ENCODE results near the gene ALKBH6. TPM values are rescaled to one million over a fixed set of nuclear protein-coding genes. Genes with fewer than 3 reads are reported as not detected.
"Not testable (repeated sequence)": the region's sequence is repeated elsewhere in the genome, so short reads cannot be mapped to it uniquely, and the experiment has no call there.

Gene ALKBH6
- total and polyA plus RNA-seq, 12 donors: 7.9 to 18.9 (median 10.4) TPM

GRCh38 chr19:36047835-36048234 is 33.8 kb upstream of the ALKBH6 start:
- H3K27ac ChIP-seq: no peak overlapping the region

DNA sequence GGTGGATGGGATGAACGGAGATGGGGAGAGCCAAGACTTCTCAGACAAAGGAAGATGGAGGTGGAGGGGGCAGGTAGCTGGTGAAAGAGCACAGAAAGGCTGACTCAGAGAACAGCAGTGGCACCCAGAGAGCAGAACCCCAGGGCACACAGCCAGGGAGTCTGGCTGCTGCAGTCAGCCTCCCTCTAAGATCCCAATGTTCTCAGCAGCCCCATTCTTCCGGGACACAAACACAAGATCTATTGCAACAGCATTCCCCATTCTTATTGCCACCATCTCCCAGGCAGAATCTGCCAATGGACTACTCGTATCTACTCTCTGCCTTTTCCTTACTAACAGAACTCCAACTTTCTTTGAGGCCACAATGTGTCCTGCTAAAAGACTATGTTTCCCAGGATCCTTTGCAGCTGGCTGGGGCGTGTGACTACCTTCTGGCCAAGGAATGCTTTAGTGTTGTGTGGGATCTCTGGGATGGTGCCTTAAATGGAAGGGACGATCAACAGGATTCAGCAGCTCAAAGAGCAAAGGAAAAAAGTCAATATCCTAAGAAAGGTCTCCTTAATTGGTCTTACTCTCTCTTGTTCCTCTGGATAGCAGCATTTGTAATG is 32.5 kb upstream of the ALKBH6 start:
- H3K4me3 ChIP-seq: no peak overlapping the region
- H3K4me1 ChIP-seq: peaks cover 0 to 9% (median 0%) of the 10 kb centered on the region in 9 donors
- TF ChIP-seq, protein P1, sequence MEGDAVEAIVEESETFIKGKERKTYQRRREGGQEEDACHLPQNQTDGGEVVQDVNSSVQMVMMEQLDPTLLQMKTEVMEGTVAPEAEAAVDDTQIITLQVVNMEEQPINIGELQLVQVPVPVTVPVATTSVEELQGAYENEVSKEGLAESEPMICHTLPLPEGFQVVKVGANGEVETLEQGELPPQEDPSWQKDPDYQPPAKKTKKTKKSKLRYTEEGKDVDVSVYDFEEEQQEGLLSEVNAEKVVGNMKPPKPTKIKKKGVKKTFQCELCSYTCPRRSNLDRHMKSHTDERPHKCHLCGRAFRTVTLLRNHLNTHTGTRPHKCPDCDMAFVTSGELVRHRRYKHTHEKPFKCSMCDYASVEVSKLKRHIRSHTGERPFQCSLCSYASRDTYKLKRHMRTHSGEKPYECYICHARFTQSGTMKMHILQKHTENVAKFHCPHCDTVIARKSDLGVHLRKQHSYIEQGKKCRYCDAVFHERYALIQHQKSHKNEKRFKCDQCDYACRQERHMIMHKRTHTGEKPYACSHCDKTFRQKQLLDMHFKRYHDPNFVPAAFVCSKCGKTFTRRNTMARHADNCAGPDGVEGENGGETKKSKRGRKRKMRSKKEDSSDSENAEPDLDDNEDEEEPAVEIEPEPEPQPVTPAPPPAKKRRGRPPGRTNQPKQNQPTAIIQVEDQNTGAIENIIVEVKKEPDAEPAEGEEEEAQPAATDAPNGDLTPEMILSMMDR (IDR thresholded peaks at IDR 0.05): no peak
- no peaks in the 10 kb centered on the region for H3K27me3 ChIP-seq
- H3K9me3 ChIP-seq: peaks cover 0 to 3% (median 0%) of the 10 kb centered on the region in 11 donors
- WGBS, 2 donors: 91 to 93% methylated on average over 5 of the region's 5 CpGs
- DNase-seq: no peak
- no peak for ATAC-seq
- peaks cover 0 to 5% (median 0%) of the 10 kb centered on the region in 9 donors for H3K36me3 ChIP-seq
- H3K27ac ChIP-seq: no peak overlapping the region
- intact Hi-C loops (cut with DNase I): no loop called here

More at GRCh38 chr19:36047835-36048234, 33.8 kb upstream of the ALKBH6 start:
- peaks cover 0 to 5% (median 0%) of the 10 kb centered on the region in 9 donors for H3K36me3 ChIP-seq
- intact Hi-C loops (cut with DNase I): no loop called here
- ATAC-seq: no peak
- no peak overlapping the region for H3K4me3 ChIP-seq
- peaks cover 0 to 3% (median 0%) of the 10 kb centered on the region in 11 donors for H3K9me3 ChIP-seq
- TF ChIP-seq, protein P1 (IDR thresholded peaks at IDR 0.05): no peak
- DNase-seq: no peak
- peaks cover 0 to 3% (median 1%) of the 10 kb centered on the region in 9 donors for H3K4me1 ChIP-seq
- H3K27me3 ChIP-seq: no peaks in the 10 kb centered on the region

DNA sequence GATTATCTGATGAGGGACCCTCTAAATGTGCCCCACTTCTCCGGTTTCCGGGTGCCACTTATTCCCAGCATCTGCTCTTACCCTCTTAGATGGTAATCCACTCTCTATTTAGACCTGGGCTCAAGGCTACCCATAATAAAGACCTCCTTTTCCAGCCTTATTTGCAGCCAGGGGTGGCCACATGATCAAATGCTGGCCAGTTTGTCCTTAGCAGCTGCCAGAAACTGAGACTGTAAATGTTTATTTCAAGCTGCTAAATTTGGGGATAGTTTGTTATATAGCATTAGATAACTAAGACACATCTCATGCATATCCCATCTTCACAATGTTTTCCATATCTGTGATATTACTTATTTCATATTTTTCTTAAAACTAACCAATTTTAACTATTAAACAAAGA is 29.9 kb upstream of the ALKBH6 start:
- WGBS, 2 donors: 94 to 97% methylated on average over 2 of the region's 2 CpGs
- Histone ChIP-seq H3K9me3 (peaks cover 0 to 3% (median 0%) of the 10 kb centered on the region in 11 donors), H3K36me3 (peaks cover 0 to 10% (median 0%) of the 10 kb centered on the region in 9 donors), H3K4me1 (peaks cover 0 to 11% (median 0%) of the 10 kb centered on the region in 9 donors), H3K4me3 (no peak overlapping the region), H3K27me3 (no peaks in the 10 kb centered on the region), H3K27ac (no peak overlapping the region)
- no peak for DNase-seq
- TF ChIP-seq, protein P1 (IDR thresholded peaks at IDR 0.05): no peak
- ATAC-seq: no peak
- intact Hi-C loops (cut with DNase I): no loop called here

GRCh38 chr19:36041831-36042230 is 27.8 kb upstream of the ALKBH6 start:
- DNase-seq: no peak
- 13 to 25% methylated on average over 3 of the region's 3 CpGs for WGBS, 2 donors
- Histone ChIP-seq H3K9me3 (peaks cover 0 to 3% (median 0%) of the 10 kb centered on the region in 11 donors), H3K27ac (no peak overlapping the region), H3K27me3 (no peaks in the 10 kb centered on the region), H3K4me1 (peaks cover 0 to 11% (median 0%) of the 10 kb centered on the region in 9 donors), H3K4me3 (no peak overlapping the region), H3K36me3 (peaks cover 0 to 26% (median 0%) of the 10 kb centered on the region in 9 donors)
- TF ChIP-seq, protein P1 (IDR thresholded peaks at IDR 0.05): no peak
- intact Hi-C loops (cut with DNase I): no loop called here
- ATAC-seq: peak in 3 of 8 donors; percentile 63 to 67 (median 67)

GRCh38 chr19:36041092-36041491 is 27.1 kb upstream of the ALKBH6 start:
- Histone ChIP-seq H3K36me3 (peaks cover 0 to 22% (median 0%) of the 10 kb centered on the region in 9 donors), H3K4me1 (peaks cover 0 to 11% (median 0%) of the 10 kb centered on the region in 9 donors)
- H3K27me3 ChIP-seq; ATAC-seq; intact Hi-C loops (cut with DNase I); H3K27ac ChIP-seq; DNase-seq; H3K9me3 ChIP-seq; H3K4me3 ChIP-seq: not testable (repeated sequence)
- 90 to 94% methylated on average over 6 of the region's 6 CpGs for WGBS, 2 donors

Measured in heart right ventricle (tissue), 16 donors.